Loucy (cell line): Measurements from ENCODE around the gene PDS5B.

ENCODE experiments used
- CTCF ChIP-seq: fragments of 200-600 bp; sonication (generic); conservative IDR thresholded peaks from 2 replicates; pipeline ENCODE4 v1.5.1; 2014; ENCODE audit warnings: mild to moderate bottlenecking, antibody characterized with exemption, low read length
- EZH2phosphoT487 ChIP-seq: fragments of 200-600 bp; IDR thresholded peaks from 2 replicates; pipeline ENCODE4 v1.6.1; 2018; ENCODE audit warnings: antibody characterized with exemption, mild to moderate bottlenecking, moderate library complexity, borderline replicate concordance

- TF ChIP-seq EZH2phosphoT487 (no peak), CTCF (peak; percentile 59)
Measured at GRCh38 chr13:32586080-32586900, at the start of gene PDS5B.
